ENCODE results near the gene DOCK8. TPM values are rescaled to one million over a fixed set of nuclear protein-coding genes. Genes with fewer than 3 reads are reported as not detected.

Gene DOCK8
- total RNA-seq, 4 donors from 2014 or later: 11.6 to 46.1 (median 31.8) TPM

- H3K4me3 ChIP-seq: no peak overlapping the region
These were observed 159.1 kb downstream of the DOCK8 start for GRCh38 chr9:373759-374206.

GRCh38 chr9:374736-375135, 160.1 kb downstream of the DOCK8 start:
- Histone ChIP-seq H3K36me3 (peaks cover 0 to 97% of the 10 kb centered on the region in 2 donors), H3K27ac (no peak overlapping the region), H3K4me1 (peaks cover 0 to 7% (median 0%) of the 10 kb centered on the region in 3 donors), H3K4me3 (no peak overlapping the region), H3K27me3 (no peaks in the 10 kb centered on the region), H3K9me3 (no peaks in the 10 kb centered on the region)
- TF ChIP-seq CTCF (IDR thresholded peaks at IDR 0.05) (no peak), POLR2A (IDR thresholded peaks at IDR 0.05) (no peak), EP300 (IDR thresholded peaks at IDR 0.05) (no peak), POLR2AphosphoS5 (IDR thresholded peaks at IDR 0.05) (no peak)
- WGBS, 2 donors (ENCODE audit: low coverage in 1 of 2): 89 to 100% methylated on average over 1 to 2 of the region's 2 CpGs
- no peak for ATAC-seq

More at GRCh38 chr9:373759-374206, 159.1 kb downstream of the DOCK8 start:
- TF ChIP-seq POLR2AphosphoS5 (IDR thresholded peaks at IDR 0.05) (no peak), EP300 (IDR thresholded peaks at IDR 0.05) (no peak), POLR2A (IDR thresholded peaks at IDR 0.05) (no peak), CTCF (IDR thresholded peaks at IDR 0.05) (no peak)
- Histone ChIP-seq H3K27ac (no peak overlapping the region), H3K9me3 (no peaks in the 10 kb centered on the region), H3K27me3 (no peaks in the 10 kb centered on the region), H3K4me1 (peaks cover 0 to 7% (median 0%) of the 10 kb centered on the region in 3 donors), H3K36me3 (peaks cover 0 to 97% of the 10 kb centered on the region in 2 donors)
- ATAC-seq: no peak
- WGBS, 2 donors (ENCODE audit: low coverage in 1 of 2): 89 to 90% methylated on average over 3 of the region's 3 CpGs

GRCh38 chr9:376115-376514, 161.4 kb downstream of the DOCK8 start:
- 88 to 100% methylated on average over 3 of the region's 3 CpGs for WGBS, 2 donors (ENCODE audit: low coverage in 1 of 2)
- peaks cover 0 to 91% of the 10 kb centered on the region in 2 donors for H3K36me3 ChIP-seq
- no peak for ATAC-seq
- H3K27ac ChIP-seq: no peak overlapping the region
- H3K4me3 ChIP-seq: no peak overlapping the region
- TF ChIP-seq POLR2AphosphoS5 (IDR thresholded peaks at IDR 0.05): no peak
- no peak for TF ChIP-seq CTCF (IDR thresholded peaks at IDR 0.05)
- no peak for TF ChIP-seq POLR2A (IDR thresholded peaks at IDR 0.05)
- peaks cover 0 to 7% (median 0%) of the 10 kb centered on the region in 3 donors for H3K4me1 ChIP-seq
- H3K9me3 ChIP-seq: no peaks in the 10 kb centered on the region
- H3K27me3 ChIP-seq: no peaks in the 10 kb centered on the region

GRCh38 chr9:378263-378662, 163.6 kb downstream of the DOCK8 start:
- TF ChIP-seq CTCF (IDR thresholded peaks at IDR 0.05) (no peak), POLR2AphosphoS5 (IDR thresholded peaks at IDR 0.05) (no peak), POLR2A (IDR thresholded peaks at IDR 0.05) (no peak), EP300 (IDR thresholded peaks at IDR 0.05) (no peak)
- no peak for ATAC-seq
- no peak overlapping the region for H3K27ac ChIP-seq
- no peak overlapping the region for H3K4me3 ChIP-seq
- WGBS, 2 donors (ENCODE audit: low coverage in 1 of 2): 56 to 72% methylated on average over 6 of the region's 6 CpGs
- no peaks in the 10 kb centered on the region for H3K27me3 ChIP-seq
- H3K9me3 ChIP-seq: no peaks in the 10 kb centered on the region
- peaks cover 0 to 90% of the 10 kb centered on the region in 2 donors for H3K36me3 ChIP-seq
- H3K4me1 ChIP-seq: no peaks in the 10 kb centered on the region

GRCh38 chr9:382383-382782, 167.7 kb downstream of the DOCK8 start:
- ATAC-seq: no peak
- H3K36me3 ChIP-seq: peaks cover 0 to 86% of the 10 kb centered on the region in 2 donors
- no peak overlapping the region for H3K27ac ChIP-seq
- no peak overlapping the region for H3K4me3 ChIP-seq
- WGBS, 2 donors (ENCODE audit: low coverage in 1 of 2): 71 to 81% methylated on average over 2 of the region's 11 CpGs
- H3K27me3 ChIP-seq: no peaks in the 10 kb centered on the region
- no peaks in the 10 kb centered on the region for H3K9me3 ChIP-seq
- no peaks in the 10 kb centered on the region for H3K4me1 ChIP-seq
- TF ChIP-seq EP300 (IDR thresholded peaks at IDR 0.05): no peak
- TF ChIP-seq CTCF (IDR thresholded peaks at IDR 0.05): no peak
- no peak for TF ChIP-seq POLR2AphosphoS5 (IDR thresholded peaks at IDR 0.05)
- no peak for TF ChIP-seq POLR2A (IDR thresholded peaks at IDR 0.05)
